ENCODE results near the gene TMEM131. TPM values are rescaled to one million over a fixed set of nuclear protein-coding genes. Genes with fewer than 3 reads are reported as not detected.

Gene TMEM131
- total RNA-seq, 1 donor from 2014 or later = 31.7 TPM

GRCh38 chr2:97816411-97816810 lies 179.3 kb downstream of the TMEM131 start:
- Mint-ChIP-seq H3K4me3 (ENCODE audit: unreplicated experiment) (no peak overlapping the region), H3K9me3 (ENCODE audit: unreplicated experiment) (no peaks in the 10 kb centered on the region), H3K27ac (ENCODE audit: unreplicated experiment) (no peak overlapping the region), H3K27me3 (ENCODE audit: unreplicated experiment) (no peaks in the 10 kb centered on the region), H3K36me3 (ENCODE audit: low read depth, unreplicated experiment) (no peaks in the 10 kb centered on the region), H3K4me1 (ENCODE audit: unreplicated experiment) (no peaks in the 10 kb centered on the region)
- DNase-seq (ENCODE audit: low spot score) = no peak
- TF ChIP-seq, protein P1, sequence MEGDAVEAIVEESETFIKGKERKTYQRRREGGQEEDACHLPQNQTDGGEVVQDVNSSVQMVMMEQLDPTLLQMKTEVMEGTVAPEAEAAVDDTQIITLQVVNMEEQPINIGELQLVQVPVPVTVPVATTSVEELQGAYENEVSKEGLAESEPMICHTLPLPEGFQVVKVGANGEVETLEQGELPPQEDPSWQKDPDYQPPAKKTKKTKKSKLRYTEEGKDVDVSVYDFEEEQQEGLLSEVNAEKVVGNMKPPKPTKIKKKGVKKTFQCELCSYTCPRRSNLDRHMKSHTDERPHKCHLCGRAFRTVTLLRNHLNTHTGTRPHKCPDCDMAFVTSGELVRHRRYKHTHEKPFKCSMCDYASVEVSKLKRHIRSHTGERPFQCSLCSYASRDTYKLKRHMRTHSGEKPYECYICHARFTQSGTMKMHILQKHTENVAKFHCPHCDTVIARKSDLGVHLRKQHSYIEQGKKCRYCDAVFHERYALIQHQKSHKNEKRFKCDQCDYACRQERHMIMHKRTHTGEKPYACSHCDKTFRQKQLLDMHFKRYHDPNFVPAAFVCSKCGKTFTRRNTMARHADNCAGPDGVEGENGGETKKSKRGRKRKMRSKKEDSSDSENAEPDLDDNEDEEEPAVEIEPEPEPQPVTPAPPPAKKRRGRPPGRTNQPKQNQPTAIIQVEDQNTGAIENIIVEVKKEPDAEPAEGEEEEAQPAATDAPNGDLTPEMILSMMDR (IDR thresholded peaks at IDR 0.05; ENCODE audit: unreplicated experiment) = no peak

GRCh38 chr2:97812931-97813330 lies 182.8 kb downstream of the TMEM131 start:
- no peak overlapping the region for H3K4me3 Mint-ChIP-seq (ENCODE audit: unreplicated experiment)
- H3K27me3 Mint-ChIP-seq (ENCODE audit: unreplicated experiment) = no peaks in the 10 kb centered on the region
- no peaks in the 10 kb centered on the region for H3K4me1 Mint-ChIP-seq (ENCODE audit: unreplicated experiment)
- DNase-seq (ENCODE audit: low spot score) = no peak
- no peak overlapping the region for H3K27ac Mint-ChIP-seq (ENCODE audit: unreplicated experiment)
- TF ChIP-seq, protein P1 (IDR thresholded peaks at IDR 0.05; ENCODE audit: unreplicated experiment) = no peak
- no peaks in the 10 kb centered on the region for H3K36me3 Mint-ChIP-seq (ENCODE audit: low read depth, unreplicated experiment)
- H3K9me3 Mint-ChIP-seq (ENCODE audit: unreplicated experiment) = no peaks in the 10 kb centered on the region

DNA sequence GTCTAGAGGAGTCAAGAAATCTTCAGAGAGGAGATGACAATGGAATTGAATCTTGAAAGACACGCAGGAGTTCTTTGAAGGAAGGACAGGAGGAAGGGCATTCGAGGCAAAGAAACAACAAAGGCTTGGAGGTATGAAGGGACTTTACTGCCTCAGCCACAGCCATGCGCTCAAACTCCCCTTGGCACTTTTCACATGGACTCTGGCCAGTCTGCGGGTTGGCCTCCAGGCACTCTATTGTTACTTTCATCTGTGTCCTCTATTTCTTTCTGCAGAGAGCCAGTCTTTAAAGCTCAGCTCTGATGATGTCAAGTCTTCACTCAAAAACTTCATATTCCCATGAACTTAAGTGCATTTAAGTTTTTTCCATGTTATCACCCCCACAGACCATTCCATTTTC lies 186.9 kb downstream of the TMEM131 start:
- DNase-seq (ENCODE audit: low spot score) = no peak
- no peaks in the 10 kb centered on the region for H3K36me3 Mint-ChIP-seq (ENCODE audit: low read depth, unreplicated experiment)
- no peaks in the 10 kb centered on the region for H3K4me1 Mint-ChIP-seq (ENCODE audit: unreplicated experiment)
- no peaks in the 10 kb centered on the region for H3K9me3 Mint-ChIP-seq (ENCODE audit: unreplicated experiment)
- H3K4me3 Mint-ChIP-seq (ENCODE audit: unreplicated experiment) = no peak overlapping the region
- H3K27ac Mint-ChIP-seq (ENCODE audit: unreplicated experiment) = no peak overlapping the region
- H3K27me3 Mint-ChIP-seq (ENCODE audit: unreplicated experiment) = no peaks in the 10 kb centered on the region
- TF ChIP-seq, protein P1 (IDR thresholded peaks at IDR 0.05; ENCODE audit: unreplicated experiment) = no peak

GRCh38 chr2:97806738-97807618 lies 188.8 kb downstream of the TMEM131 start:
- Mint-ChIP-seq H3K36me3 (ENCODE audit: low read depth, unreplicated experiment) (no peaks in the 10 kb centered on the region), H3K4me1 (ENCODE audit: unreplicated experiment) (no peaks in the 10 kb centered on the region), H3K27ac (ENCODE audit: unreplicated experiment) (no peak overlapping the region), H3K9me3 (ENCODE audit: unreplicated experiment) (no peaks in the 10 kb centered on the region), H3K27me3 (ENCODE audit: unreplicated experiment) (no peaks in the 10 kb centered on the region), H3K4me3 (ENCODE audit: unreplicated experiment) (no peak overlapping the region)
- DNase-seq (ENCODE audit: low spot score) = peak; percentile 81
- TF ChIP-seq, protein P1 (IDR thresholded peaks at IDR 0.05; ENCODE audit: unreplicated experiment) = peak; percentile 74

- H3K27ac Mint-ChIP-seq (ENCODE audit: unreplicated experiment) = no peak overlapping the region
- H3K4me3 Mint-ChIP-seq (ENCODE audit: unreplicated experiment) = no peak overlapping the region
- no peaks in the 10 kb centered on the region for H3K36me3 Mint-ChIP-seq (ENCODE audit: low read depth, unreplicated experiment)
- H3K9me3 Mint-ChIP-seq (ENCODE audit: unreplicated experiment) = no peaks in the 10 kb centered on the region
- no peaks in the 10 kb centered on the region for H3K4me1 Mint-ChIP-seq (ENCODE audit: unreplicated experiment)
- TF ChIP-seq, protein P1 (IDR thresholded peaks at IDR 0.05; ENCODE audit: unreplicated experiment) = no peak
- H3K27me3 Mint-ChIP-seq (ENCODE audit: unreplicated experiment) = no peaks in the 10 kb centered on the region
- no peak for DNase-seq (ENCODE audit: low spot score)
These were observed 190.0 kb downstream of the TMEM131 start for GRCh38 chr2:97805776-97806175.
